ENCODE measurements around the gene CD151. TPM values are rescaled to one million over a fixed set of nuclear protein-coding genes. Genes with fewer than 3 reads are reported as not detected.

CD151 gene
- total RNA-seq, 6 experiments from 2014 or later, result 719 to 1,001 (median 755) TPM

DNA sequence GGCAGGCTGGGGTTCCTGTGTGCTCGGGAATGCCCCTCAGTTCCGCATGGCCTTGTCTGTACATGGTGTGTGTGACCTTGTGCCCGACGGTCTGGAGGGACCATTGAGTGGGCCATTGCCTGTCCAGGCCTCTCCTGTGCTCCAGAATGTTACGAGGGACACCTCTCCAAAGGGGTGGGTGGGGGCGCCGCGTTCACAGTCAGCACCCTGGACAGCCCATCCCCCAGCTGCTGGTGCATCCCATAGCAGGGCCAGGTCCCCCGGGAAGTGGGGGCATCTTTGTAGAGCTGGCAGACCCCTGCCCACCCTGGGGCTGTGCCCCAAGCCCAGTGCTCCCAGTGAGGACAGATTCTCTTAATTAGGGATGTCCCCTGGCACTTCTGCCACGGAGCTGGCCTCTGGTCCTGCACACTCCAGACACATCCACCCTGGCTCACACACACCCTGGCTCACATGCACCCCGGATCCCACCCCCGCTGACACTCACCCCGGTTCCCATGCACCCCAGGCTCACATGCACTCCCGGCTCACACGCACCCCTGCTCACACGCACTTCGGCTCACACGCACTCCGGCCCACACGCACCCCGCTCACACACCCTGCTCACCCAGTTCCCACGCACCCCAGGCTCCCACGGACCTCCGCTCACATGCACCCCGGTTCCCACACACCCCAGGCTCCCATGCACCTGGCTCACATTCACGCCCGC is 25.5 kb downstream of the CD151 start:
- no peak overlapping the region for H3K4me3 Mint-ChIP-seq
- no peak for DNase-seq
- no peaks in the 10 kb centered on the region for H3K9me3 Mint-ChIP-seq
- H3K27ac Mint-ChIP-seq, result no peak overlapping the region
- H3K27me3 Mint-ChIP-seq (ENCODE audit: insufficient read depth), result peaks cover 13% of the 10 kb centered on the region
- peaks cover 6% of the 10 kb centered on the region; the same call in 1 of the 2 replicates for H3K4me1 Mint-ChIP-seq (ENCODE audit: low read depth)
- H3K36me3 Mint-ChIP-seq (ENCODE audit: low read depth), result no peaks in the 10 kb centered on the region
- TF ChIP-seq, protein P1, sequence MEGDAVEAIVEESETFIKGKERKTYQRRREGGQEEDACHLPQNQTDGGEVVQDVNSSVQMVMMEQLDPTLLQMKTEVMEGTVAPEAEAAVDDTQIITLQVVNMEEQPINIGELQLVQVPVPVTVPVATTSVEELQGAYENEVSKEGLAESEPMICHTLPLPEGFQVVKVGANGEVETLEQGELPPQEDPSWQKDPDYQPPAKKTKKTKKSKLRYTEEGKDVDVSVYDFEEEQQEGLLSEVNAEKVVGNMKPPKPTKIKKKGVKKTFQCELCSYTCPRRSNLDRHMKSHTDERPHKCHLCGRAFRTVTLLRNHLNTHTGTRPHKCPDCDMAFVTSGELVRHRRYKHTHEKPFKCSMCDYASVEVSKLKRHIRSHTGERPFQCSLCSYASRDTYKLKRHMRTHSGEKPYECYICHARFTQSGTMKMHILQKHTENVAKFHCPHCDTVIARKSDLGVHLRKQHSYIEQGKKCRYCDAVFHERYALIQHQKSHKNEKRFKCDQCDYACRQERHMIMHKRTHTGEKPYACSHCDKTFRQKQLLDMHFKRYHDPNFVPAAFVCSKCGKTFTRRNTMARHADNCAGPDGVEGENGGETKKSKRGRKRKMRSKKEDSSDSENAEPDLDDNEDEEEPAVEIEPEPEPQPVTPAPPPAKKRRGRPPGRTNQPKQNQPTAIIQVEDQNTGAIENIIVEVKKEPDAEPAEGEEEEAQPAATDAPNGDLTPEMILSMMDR (IDR thresholded peaks at IDR 0.05), result no peak

DNA sequence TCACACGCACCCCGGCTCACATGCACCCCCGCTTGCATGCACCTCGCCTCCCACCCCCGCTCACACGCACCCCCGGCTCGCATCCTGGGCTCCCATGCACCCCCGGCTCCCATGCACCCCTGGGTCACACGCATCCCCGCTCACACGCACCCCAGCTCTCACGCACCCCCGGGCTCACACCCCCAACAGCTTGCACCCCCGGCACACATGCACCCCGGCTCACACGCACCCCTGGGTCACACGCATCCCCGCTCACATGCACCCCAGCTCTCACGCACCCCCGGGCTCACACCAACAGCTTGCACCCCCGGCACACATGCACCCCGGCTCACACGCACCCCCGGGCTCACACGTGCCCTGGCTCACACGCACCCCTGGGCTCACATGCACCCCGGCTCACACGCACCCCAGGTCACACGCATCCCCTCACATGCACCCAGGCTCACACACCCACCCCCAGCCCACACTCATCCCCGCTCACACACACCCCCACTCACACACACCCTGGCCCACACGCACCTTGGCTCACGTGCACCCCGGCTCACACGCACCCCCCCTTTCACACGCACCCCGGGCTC is 26.1 kb downstream of the CD151 start:
- H3K27me3 Mint-ChIP-seq (ENCODE audit: insufficient read depth), result peaks cover 13% of the 10 kb centered on the region
- DNase-seq, result no peak
- peaks cover 6% of the 10 kb centered on the region; the same call in 1 of the 2 replicates for H3K4me1 Mint-ChIP-seq (ENCODE audit: low read depth)
- H3K27ac Mint-ChIP-seq, result no peak overlapping the region
- TF ChIP-seq, protein P1 (IDR thresholded peaks at IDR 0.05), result no peak
- H3K9me3 Mint-ChIP-seq, result no peaks in the 10 kb centered on the region
- no peaks in the 10 kb centered on the region for H3K36me3 Mint-ChIP-seq (ENCODE audit: low read depth)
- no peak overlapping the region for H3K4me3 Mint-ChIP-seq

DNA sequence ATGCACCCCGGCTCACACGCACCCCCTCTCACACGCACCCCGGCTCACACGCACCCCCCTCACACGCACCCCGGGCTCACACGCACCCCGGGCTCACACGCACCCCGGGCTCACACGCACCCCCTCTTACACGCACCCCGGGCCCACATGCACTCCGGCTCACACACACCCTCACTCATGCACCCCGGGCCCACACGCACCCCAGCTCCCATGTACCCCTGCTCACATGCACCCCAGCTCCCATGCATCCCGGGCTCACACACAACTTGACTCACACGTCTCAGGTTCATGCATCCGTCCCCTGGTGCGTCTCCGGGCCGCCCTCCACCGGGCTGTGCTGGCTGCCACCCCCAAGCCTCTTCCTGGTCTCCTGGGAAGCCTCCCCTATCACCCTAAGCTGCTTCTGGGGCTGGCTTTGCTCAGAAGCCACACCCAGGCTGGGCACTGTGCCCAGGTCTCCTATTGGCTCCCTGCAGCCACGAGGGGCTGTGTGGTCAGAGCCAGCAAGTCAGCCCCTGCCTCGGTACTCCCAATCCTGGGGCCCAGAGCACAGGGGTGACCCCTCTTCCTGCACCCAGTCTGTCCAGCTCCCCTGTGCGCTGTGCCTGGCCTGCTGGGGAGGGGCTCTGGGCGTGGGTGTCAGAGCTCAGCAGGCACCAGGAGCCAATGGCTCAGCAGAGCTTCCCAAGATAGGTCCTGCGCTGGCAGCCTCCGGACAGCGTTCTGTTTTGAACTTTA is 26.8 kb downstream of the CD151 start:
- no peaks in the 10 kb centered on the region for H3K36me3 Mint-ChIP-seq (ENCODE audit: low read depth)
- peak; percentile 57 for DNase-seq
- peak overlapping the region; percentile 21; the same call in 1 of the 2 replicates for H3K27ac Mint-ChIP-seq
- H3K4me3 Mint-ChIP-seq, result peak overlapping the region; percentile 41; the same call in 1 of the 2 replicates
- H3K4me1 Mint-ChIP-seq (ENCODE audit: low read depth), result peaks cover 6% of the 10 kb centered on the region; the same call in 1 of the 2 replicates
- no peaks in the 10 kb centered on the region for H3K9me3 Mint-ChIP-seq
- TF ChIP-seq, protein P1 (IDR thresholded peaks at IDR 0.05), result no peak
- peaks cover 13% of the 10 kb centered on the region for H3K27me3 Mint-ChIP-seq (ENCODE audit: insufficient read depth)

DNA sequence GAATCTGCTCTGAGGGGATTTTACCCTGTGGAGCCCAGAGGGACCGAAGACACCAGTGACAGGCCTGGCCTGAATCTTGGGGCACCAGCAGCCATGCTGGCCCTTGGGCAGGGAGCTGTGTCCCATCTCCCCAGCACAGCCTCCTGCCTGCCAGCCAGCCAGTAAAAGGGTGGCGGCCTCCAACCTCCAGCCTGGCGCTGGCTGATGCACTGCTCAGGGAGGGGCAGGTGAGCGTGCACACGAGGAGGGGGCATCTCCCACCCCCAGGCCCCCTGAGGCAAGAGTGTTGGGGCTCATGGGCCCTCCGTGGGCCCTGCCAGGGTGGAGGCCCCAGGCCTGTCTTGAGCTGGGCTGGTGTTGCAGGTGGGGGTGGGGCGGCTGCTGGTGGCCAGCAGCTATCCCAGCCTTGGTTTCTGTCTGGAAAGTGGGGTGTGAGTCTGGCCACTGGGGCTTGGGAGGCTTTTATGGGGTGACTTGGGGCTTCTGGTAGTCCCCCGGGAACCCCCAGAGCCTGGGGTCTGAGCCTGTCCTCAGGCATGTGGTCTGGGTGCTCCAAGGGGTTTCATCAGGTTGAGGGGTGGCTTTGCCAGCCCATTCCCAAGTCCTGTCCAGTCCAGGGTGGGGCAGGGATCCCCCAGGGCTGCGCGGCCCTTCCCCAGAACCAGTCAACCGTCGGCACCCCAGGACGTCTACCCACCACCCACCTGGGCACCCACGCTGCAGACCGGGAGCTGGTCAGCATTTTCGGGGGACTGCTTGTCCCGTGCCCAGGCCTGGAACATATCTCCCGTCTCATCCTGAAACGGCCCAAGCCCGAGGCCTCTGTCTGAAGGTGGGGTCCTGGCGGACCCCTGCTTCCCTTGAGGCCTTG is 27.7 kb downstream of the CD151 start:
- Mint-ChIP-seq H3K9me3 (no peaks in the 10 kb centered on the region), H3K36me3 (ENCODE audit: low read depth) (no peaks in the 10 kb centered on the region), H3K4me1 (ENCODE audit: low read depth) (peaks cover 6% of the 10 kb centered on the region; the same call in 1 of the 2 replicates), H3K4me3 (no peak overlapping the region), H3K27ac (peak overlapping the region; percentile 21; the same call in 1 of the 2 replicates), H3K27me3 (ENCODE audit: insufficient read depth) (peaks cover 11% of the 10 kb centered on the region)
- DNase-seq, result no peak
- TF ChIP-seq, protein P1 (IDR thresholded peaks at IDR 0.05), result no peak

- 0 out of 2 replicates have a peak overlapping the region, but pooled peaks have one; percentile 36 for H3K27ac Mint-ChIP-seq
- no peaks in the 10 kb centered on the region for H3K36me3 Mint-ChIP-seq (ENCODE audit: low read depth)
- H3K4me1 Mint-ChIP-seq (ENCODE audit: low read depth), result peaks cover 6% of the 10 kb centered on the region; the same call in 1 of the 2 replicates
- no peaks in the 10 kb centered on the region for H3K9me3 Mint-ChIP-seq
- H3K4me3 Mint-ChIP-seq, result no peak overlapping the region
- DNase-seq, result no peak
- peaks cover 14% of the 10 kb centered on the region for H3K27me3 Mint-ChIP-seq (ENCODE audit: insufficient read depth)
- TF ChIP-seq, protein P1 (IDR thresholded peaks at IDR 0.05), result no peak
Observed at GRCh38 chr11:861105-861479, 28.3 kb downstream of the CD151 start.

Measured in HFFc6 (cell line).